ENCODE data around the gene SART1. TPM values are rescaled to one million over a fixed set of nuclear protein-coding genes. Genes with fewer than 3 reads are reported as not detected.

The SART1 gene
- total RNA-seq: 10 to 100 TPM; 21.1 to 56.6 (median 26.1) TPM

GRCh38 chr11:65961267-65962140 is at the start of gene SART1:
Gene SART1, plus strand, starts transcription at chr11:65961734. Its CDS starts 47 bp downstream, at chr11:65961781.
- Histone ChIP-seq H3K9me3 (no peaks in the 10 kb centered on the region), H3K36me3 (peaks cover 26% of the 10 kb centered on the region), H3K4me3 (peak within 1 kb of the TSS; percentile 99), H3K4me1 (peaks cover 29% of the 10 kb centered on the region), H3K27me3 (no peaks in the 10 kb centered on the region), H3K27ac (peak within 1 kb of the TSS; percentile 95)
- TF ChIP-seq POLR2A (IDR thresholded peaks at IDR 0.05): peak in 1 of 2 donors; percentile 67
- TF ChIP-seq EP300 (IDR thresholded peaks at IDR 0.05): no peak
- peak in 2 of 3 donors; percentile 72 to 88 for TF ChIP-seq POLR2AphosphoS5 (IDR thresholded peaks at IDR 0.05)
- DNase-seq (ENCODE audit: low spot score in 2 of 2): peak; percentile 98 to 99
- WGBS: 0% methylated on average over 13 of the region's 97 CpGs

- H3K27me3 ChIP-seq: no peaks in the 10 kb centered on the region
- 35% methylated on average over 4 of the region's 4 CpGs for WGBS
- H3K27ac ChIP-seq: no peak overlapping the region
- DNase-seq (ENCODE audit: low spot score in 2 of 2): no peak
- peaks cover 64% of the 10 kb centered on the region for H3K4me1 ChIP-seq
- no peak overlapping the region for H3K4me3 ChIP-seq
- no peak for TF ChIP-seq POLR2AphosphoS5 (IDR thresholded peaks at IDR 0.05)
- TF ChIP-seq CTCF (IDR thresholded peaks at IDR 0.05): no peak
- no peak for TF ChIP-seq EP300 (IDR thresholded peaks at IDR 0.05)
- TF ChIP-seq POLR2A (IDR thresholded peaks at IDR 0.05): no peak
- no peaks in the 10 kb centered on the region for H3K36me3 ChIP-seq
- no peaks in the 10 kb centered on the region for H3K9me3 ChIP-seq
Measured at GRCh38 chr11:65912845-65913244, 48.7 kb upstream of the SART1 start.

GRCh38 chr11:65915101-65915820 is 46.3 kb upstream of the SART1 start:
- no peak for TF ChIP-seq EP300 (IDR thresholded peaks at IDR 0.05)
- TF ChIP-seq POLR2AphosphoS5 (IDR thresholded peaks at IDR 0.05): no peak
- no peak for TF ChIP-seq CTCF (IDR thresholded peaks at IDR 0.05)
- TF ChIP-seq POLR2A (IDR thresholded peaks at IDR 0.05): no peak
- 52% methylated on average over 7 of the region's 10 CpGs for WGBS
- Histone ChIP-seq H3K9me3 (no peaks in the 10 kb centered on the region), H3K4me3 (peak overlapping the region; percentile 6), H3K27me3 (no peaks in the 10 kb centered on the region), H3K27ac (peak overlapping the region; percentile 81), H3K4me1 (peaks cover 76% of the 10 kb centered on the region), H3K36me3 (no peaks in the 10 kb centered on the region)
- peak in 1 of 2 donors; percentile 73 for DNase-seq (ENCODE audit: low spot score in 2 of 2)

- H3K4me1 ChIP-seq: peaks cover 81% of the 10 kb centered on the region
- no peaks in the 10 kb centered on the region for H3K36me3 ChIP-seq
- H3K27me3 ChIP-seq: no peaks in the 10 kb centered on the region
- DNase-seq (ENCODE audit: low spot score in 2 of 2): peak; percentile 93 to 94
- H3K27ac ChIP-seq: peak overlapping the region; percentile 81
- WGBS: 5% methylated on average over 5 of the region's 13 CpGs
- TF ChIP-seq EP300 (IDR thresholded peaks at IDR 0.05) (no peak), POLR2A (IDR thresholded peaks at IDR 0.05) (peak in 1 of 2 donors; percentile 12), POLR2AphosphoS5 (IDR thresholded peaks at IDR 0.05) (peak in 1 of 3 donors; percentile 76), CTCF (IDR thresholded peaks at IDR 0.05) (no peak)
- peak overlapping the region; percentile 6 for H3K4me3 ChIP-seq
- no peaks in the 10 kb centered on the region for H3K9me3 ChIP-seq
Measured at GRCh38 chr11:65915821-65916251, 45.7 kb upstream of the SART1 start.

- H3K27ac ChIP-seq: peak overlapping the region; percentile 81
- 60% methylated on average over 3 of the region's 7 CpGs for WGBS
- no peak for TF ChIP-seq POLR2A (IDR thresholded peaks at IDR 0.05)
- no peak for TF ChIP-seq POLR2AphosphoS5 (IDR thresholded peaks at IDR 0.05)
- no peak for TF ChIP-seq CTCF (IDR thresholded peaks at IDR 0.05)
- no peak for TF ChIP-seq EP300 (IDR thresholded peaks at IDR 0.05)
- peak in 1 of 2 donors; percentile 76 for DNase-seq (ENCODE audit: low spot score in 2 of 2)
- H3K4me3 ChIP-seq: peak overlapping the region; percentile 6
- H3K27me3 ChIP-seq: no peaks in the 10 kb centered on the region
- H3K4me1 ChIP-seq: peaks cover 82% of the 10 kb centered on the region
- H3K36me3 ChIP-seq: no peaks in the 10 kb centered on the region
- H3K9me3 ChIP-seq: no peaks in the 10 kb centered on the region
Measured at GRCh38 chr11:65916391-65916790, 45.1 kb upstream of the SART1 start.

Data from suprapubic skin (tissue), 4 donors.